Measurements from ENCODE around the gene MYOZ3. TPM values are rescaled to one million over a fixed set of nuclear protein-coding genes. Genes with fewer than 3 reads are reported as not detected.
A peak's percentile ranks its signal among the peaks of the same experiment; 100 is the strongest.

MYOZ3 gene
- total RNA-seq, 1 donor from 2014 or later: 2.6 TPM

DNA sequence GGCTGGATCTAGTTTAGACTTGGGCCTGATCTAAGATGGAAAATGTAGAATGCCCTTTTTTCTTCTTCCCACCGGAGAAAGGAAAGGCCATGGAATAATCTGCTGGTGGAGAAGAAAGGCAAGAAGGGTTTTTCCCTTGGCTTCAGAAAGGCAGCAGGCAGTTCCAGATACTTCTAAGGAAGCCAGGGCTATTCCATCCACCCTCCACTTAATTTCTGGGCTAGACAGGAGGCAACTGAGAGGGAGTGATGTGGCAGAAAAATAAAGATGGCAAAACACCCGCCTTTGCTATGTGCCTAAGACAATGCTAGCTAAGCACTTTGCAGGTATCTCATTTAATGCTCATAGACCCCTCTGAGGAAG is 9.9 kb downstream of the MYOZ3 start:
- TF ChIP-seq, protein P1, sequence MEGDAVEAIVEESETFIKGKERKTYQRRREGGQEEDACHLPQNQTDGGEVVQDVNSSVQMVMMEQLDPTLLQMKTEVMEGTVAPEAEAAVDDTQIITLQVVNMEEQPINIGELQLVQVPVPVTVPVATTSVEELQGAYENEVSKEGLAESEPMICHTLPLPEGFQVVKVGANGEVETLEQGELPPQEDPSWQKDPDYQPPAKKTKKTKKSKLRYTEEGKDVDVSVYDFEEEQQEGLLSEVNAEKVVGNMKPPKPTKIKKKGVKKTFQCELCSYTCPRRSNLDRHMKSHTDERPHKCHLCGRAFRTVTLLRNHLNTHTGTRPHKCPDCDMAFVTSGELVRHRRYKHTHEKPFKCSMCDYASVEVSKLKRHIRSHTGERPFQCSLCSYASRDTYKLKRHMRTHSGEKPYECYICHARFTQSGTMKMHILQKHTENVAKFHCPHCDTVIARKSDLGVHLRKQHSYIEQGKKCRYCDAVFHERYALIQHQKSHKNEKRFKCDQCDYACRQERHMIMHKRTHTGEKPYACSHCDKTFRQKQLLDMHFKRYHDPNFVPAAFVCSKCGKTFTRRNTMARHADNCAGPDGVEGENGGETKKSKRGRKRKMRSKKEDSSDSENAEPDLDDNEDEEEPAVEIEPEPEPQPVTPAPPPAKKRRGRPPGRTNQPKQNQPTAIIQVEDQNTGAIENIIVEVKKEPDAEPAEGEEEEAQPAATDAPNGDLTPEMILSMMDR (conservative IDR thresholded peaks at IDR 0.05): no peak
- DNase-seq (ENCODE audit: low read depth, low spot score): no peak

DNA sequence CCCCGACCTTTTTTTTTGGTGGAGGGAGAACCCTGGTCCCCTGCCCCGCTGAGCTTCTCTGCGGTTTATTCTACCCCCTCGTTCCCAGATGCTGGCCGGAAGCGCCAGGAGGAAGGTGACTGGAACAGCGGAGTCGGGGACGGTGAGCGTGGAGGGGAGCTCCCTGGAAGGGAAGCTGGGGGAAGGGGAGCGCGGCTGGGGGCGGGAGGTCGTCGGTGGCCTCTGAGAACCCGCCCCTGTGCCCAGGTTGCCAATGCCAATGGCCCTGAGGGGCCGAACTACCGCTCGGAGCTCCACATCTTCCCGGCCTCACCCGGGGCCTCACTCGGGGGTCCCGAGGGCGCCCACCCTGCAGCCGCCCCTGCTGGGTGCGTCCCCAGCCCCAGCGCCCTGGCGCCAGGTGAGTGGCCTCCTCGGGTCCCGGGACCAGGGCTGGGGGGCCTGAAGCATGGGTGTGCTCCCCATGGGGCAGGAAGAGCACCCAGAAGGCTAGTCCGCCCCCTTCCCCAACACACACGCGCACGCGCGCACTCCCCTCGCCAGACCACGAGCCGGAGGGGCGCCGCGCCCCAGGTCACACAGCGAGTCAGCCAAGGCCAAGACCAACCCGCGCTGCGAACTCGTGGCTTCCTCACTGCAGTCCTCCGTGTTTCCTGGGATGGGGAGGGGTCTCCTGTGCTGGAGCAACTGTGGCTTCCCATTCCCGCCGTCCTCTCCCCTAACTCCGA is 10.6 kb downstream of the MYOZ3 start:
- no peaks in the 10 kb centered on the region for H3K4me1 Mint-ChIP-seq
- DNase-seq (ENCODE audit: low read depth, low spot score): no peak
- no peak overlapping the region for H3K27ac Mint-ChIP-seq (ENCODE audit: unreplicated experiment)
- peak overlapping the region; percentile 84 for H3K4me3 Mint-ChIP-seq
- H3K36me3 Mint-ChIP-seq (ENCODE audit: low read depth): no peaks in the 10 kb centered on the region
- TF ChIP-seq, protein P1 (conservative IDR thresholded peaks at IDR 0.05): no peak
- no peaks in the 10 kb centered on the region for H3K9me3 Mint-ChIP-seq
- peaks cover 49% of the 10 kb centered on the region for H3K27me3 Mint-ChIP-seq (ENCODE audit: low read depth)

More for the DNA sequence above, 9.9 kb downstream of the MYOZ3 start:
- Mint-ChIP-seq H3K36me3 (ENCODE audit: low read depth) (no peaks in the 10 kb centered on the region), H3K9me3 (no peaks in the 10 kb centered on the region), H3K27me3 (ENCODE audit: low read depth) (peaks cover 47% of the 10 kb centered on the region), H3K4me3 (peak overlapping the region; percentile 82), H3K27ac (ENCODE audit: unreplicated experiment) (no peak overlapping the region), H3K4me1 (no peaks in the 10 kb centered on the region)

DNA sequence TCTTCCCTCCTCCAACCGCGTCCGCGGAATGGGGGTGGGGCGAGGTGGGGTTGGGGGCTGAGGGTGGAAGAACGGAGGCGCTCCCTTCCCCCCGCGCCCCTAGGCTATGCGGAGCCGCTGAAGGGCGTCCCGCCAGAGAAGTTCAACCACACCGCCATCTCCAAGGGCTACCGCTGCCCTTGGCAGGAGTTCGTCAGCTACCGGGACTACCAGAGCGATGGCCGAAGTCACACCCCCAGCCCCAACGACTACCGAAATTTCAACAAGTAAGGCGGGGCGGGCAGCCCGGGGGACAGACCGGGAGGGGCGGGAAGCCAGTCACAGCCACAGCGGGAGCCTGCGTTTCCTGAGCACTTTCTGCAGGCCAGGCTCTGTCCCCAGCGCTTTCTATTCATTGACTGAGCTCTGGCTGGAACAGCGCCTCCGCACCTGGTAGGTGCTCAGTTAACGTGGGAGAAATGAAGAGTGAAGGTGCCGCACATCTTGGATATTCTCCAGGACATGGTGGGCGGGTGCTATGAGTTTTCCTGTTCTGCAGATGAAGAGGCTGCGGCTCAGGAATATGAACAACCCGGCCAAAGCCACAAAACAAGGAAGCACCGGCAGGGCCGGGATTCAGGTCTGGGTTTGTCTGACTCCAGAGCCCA is 11.3 kb downstream of the MYOZ3 start:
- H3K27me3 Mint-ChIP-seq (ENCODE audit: low read depth): peaks cover 49% of the 10 kb centered on the region
- TF ChIP-seq, protein P1 (conservative IDR thresholded peaks at IDR 0.05): no peak
- DNase-seq (ENCODE audit: low read depth, low spot score): peak; percentile 35

DNA sequence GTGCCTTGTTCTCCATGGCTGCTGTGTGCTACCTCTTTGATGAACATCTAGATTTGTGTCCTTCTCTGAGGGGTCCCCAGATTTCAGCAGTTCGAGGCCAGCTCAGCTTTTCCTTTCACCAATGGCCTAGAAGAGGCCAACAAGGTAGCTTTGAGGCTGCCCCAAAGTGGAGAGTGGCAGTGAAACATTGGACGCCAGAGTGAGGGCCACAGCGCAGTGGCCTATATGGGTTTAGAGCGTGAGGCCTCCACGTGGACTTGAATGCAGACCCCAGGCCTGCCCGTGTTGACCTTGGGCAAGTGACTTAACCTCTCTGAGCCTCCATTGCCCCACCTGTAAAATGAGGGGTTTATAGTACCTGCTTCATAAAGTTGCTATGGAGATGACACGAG is 11.8 kb downstream of the MYOZ3 start:
- Mint-ChIP-seq H3K9me3 (no peaks in the 10 kb centered on the region), H3K27ac (ENCODE audit: unreplicated experiment) (no peak overlapping the region), H3K27me3 (ENCODE audit: low read depth) (peaks cover 49% of the 10 kb centered on the region), H3K36me3 (ENCODE audit: low read depth) (no peaks in the 10 kb centered on the region), H3K4me3 (peak overlapping the region; percentile 84), H3K4me1 (no peaks in the 10 kb centered on the region)
- TF ChIP-seq, protein P1 (conservative IDR thresholded peaks at IDR 0.05): no peak
- no peak for DNase-seq (ENCODE audit: low read depth, low spot score)

More for the DNA sequence above, 11.3 kb downstream of the MYOZ3 start:
- no peaks in the 10 kb centered on the region for H3K4me1 Mint-ChIP-seq
- peak overlapping the region; percentile 84 for H3K4me3 Mint-ChIP-seq
- no peaks in the 10 kb centered on the region for H3K36me3 Mint-ChIP-seq (ENCODE audit: low read depth)
- H3K9me3 Mint-ChIP-seq: no peaks in the 10 kb centered on the region
- H3K27ac Mint-ChIP-seq (ENCODE audit: unreplicated experiment): no peak overlapping the region

DNA sequence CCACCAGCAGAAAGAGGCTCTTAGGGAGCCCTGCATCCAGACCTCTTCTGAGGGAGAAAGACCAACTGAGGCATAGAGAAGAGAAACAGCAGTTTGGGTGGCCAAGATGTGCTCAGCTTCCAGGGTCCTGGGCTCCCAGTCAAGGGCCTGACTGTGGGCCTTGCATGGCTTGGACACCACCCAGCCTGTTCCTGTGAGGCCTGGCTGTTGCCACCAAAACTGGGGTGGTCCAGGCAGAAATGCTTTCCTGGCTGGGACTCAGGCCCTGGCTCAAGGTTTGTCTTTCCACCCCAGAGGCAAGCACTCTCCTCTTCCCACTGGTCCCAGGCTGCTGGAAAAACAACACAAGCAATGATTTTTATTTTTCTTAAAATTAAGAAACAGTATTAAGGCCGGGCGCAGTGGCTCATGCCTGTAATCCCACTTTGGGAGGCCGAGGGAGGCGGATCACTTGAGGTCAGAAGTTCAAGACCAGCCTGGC is 13.3 kb downstream of the MYOZ3 start:
- DNase-seq (ENCODE audit: low read depth, low spot score): no peak
- no peak overlapping the region for H3K27ac Mint-ChIP-seq (ENCODE audit: unreplicated experiment)
- H3K4me3 Mint-ChIP-seq: no peak overlapping the region
- H3K9me3 Mint-ChIP-seq: no peaks in the 10 kb centered on the region
- H3K4me1 Mint-ChIP-seq: no peaks in the 10 kb centered on the region
- H3K36me3 Mint-ChIP-seq (ENCODE audit: low read depth): no peaks in the 10 kb centered on the region
- TF ChIP-seq, protein P1 (conservative IDR thresholded peaks at IDR 0.05): no peak
- peaks cover 47% of the 10 kb centered on the region for H3K27me3 Mint-ChIP-seq (ENCODE audit: low read depth)

Data from neural crest cell (in vitro differentiated cells).